Stomach (tissue), 4 donors: ENCODE measurements around the gene PPP2R3B.

Experiments used
- EP300 ChIP-seq: sonication (generic); formaldehyde crosslinking; IDR thresholded peaks from one replicate; pipeline ENCODE4 v1.6.1; 2017; ENCODE audit warnings: antibody characterized with exemption
- POLR2A ChIP-seq, 4 donors: fragments of 450-650 bp; IDR thresholded peaks; one replicate each; pipeline ENCODE4 v1.6.1; 2016; ENCODE audit warnings: antibody characterized with exemption in 4 of 4, control low read depth in 2 of 4, mild to moderate bottlenecking in 1 of 4, moderate library complexity in 1 of 4
- POLR2AphosphoS5 ChIP-seq, 3 donors: sonication (generic); formaldehyde crosslinking; IDR thresholded peaks; one replicate each; pipeline ENCODE4 v1.6.1; 2016; ENCODE audit warnings: antibody characterized with exemption in 3 of 3
- TF ChIP-seq, protein P1 (sequence below), 7 experiments: fragments of 450-650 bp in 4 of 7; fragments of 200-600 bp in 3 of 7; sonication (generic) in 3 of 7; IDR thresholded peaks; one replicate each; pipeline ENCODE4 v1.5.1; 2016 to 2019; ENCODE audit warnings: antibody characterized with exemption in 7 of 7, control low read depth in 2 of 7, mild to moderate bottlenecking in 1 of 7

DNA sequence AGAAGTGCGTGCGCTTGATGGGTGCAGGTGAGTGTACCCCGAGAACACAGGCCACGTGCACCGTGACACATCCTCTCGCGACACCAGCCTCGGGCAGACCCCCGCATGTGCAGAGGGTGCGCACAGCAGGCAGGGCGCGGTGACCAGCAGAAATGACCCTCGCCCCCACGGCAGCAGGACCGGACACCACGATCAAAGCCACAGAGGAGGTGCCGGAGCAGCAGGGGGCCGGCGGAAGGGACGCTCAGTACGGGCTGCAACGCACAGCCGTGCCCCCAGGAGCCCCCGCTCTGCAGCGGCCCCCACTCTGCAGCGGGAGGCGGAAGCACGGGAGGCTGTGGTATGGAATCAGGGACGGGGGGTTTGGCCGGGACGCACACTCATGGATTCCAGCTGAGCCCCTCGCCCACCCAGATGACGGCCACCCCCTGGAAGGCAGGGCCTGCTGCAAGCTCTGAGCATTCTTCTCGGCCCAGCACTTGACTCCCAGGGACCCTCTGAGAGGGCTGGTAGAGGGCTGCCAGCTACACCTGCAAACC, 17.1 kb downstream of the PPP2R3B start:
- TF ChIP-seq, protein P1, sequence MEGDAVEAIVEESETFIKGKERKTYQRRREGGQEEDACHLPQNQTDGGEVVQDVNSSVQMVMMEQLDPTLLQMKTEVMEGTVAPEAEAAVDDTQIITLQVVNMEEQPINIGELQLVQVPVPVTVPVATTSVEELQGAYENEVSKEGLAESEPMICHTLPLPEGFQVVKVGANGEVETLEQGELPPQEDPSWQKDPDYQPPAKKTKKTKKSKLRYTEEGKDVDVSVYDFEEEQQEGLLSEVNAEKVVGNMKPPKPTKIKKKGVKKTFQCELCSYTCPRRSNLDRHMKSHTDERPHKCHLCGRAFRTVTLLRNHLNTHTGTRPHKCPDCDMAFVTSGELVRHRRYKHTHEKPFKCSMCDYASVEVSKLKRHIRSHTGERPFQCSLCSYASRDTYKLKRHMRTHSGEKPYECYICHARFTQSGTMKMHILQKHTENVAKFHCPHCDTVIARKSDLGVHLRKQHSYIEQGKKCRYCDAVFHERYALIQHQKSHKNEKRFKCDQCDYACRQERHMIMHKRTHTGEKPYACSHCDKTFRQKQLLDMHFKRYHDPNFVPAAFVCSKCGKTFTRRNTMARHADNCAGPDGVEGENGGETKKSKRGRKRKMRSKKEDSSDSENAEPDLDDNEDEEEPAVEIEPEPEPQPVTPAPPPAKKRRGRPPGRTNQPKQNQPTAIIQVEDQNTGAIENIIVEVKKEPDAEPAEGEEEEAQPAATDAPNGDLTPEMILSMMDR (IDR thresholded peaks at IDR 0.05) = no peak
- TF ChIP-seq POLR2A (IDR thresholded peaks at IDR 0.05) = no peak
- TF ChIP-seq EP300 = no peak
- TF ChIP-seq POLR2AphosphoS5 (IDR thresholded peaks at IDR 0.05) = no peak
